Neuronal stem cell (in vitro differentiated cells): ENCODE results near the gene DNAH3.

Experiments used
- DNase-seq: peaks from one replicate; pipeline ENCODE4 v3.0.0-alpha.2; 2013; ENCODE audit warnings: low spot score
- H2AFZ ChIP-seq: one replicate; pipeline ENCODE4 v1.6.1; 2013; ENCODE audit warnings: mild to moderate bottlenecking, low read length, inconsistent platforms
- H2AK5ac ChIP-seq: 2 replicates; pipeline ENCODE4 v1.6.1; 2013; ENCODE audit warnings: low read depth, mild to moderate bottlenecking, inconsistent platforms, low read length, moderate library complexity, mixed read lengths
- H2BK120ac ChIP-seq: 2 replicates; pipeline ENCODE4 v1.6.1; 2013; ENCODE audit warnings: low read depth, mild to moderate bottlenecking, inconsistent platforms, low read length, moderate library complexity, mixed read lengths
- H2BK12ac ChIP-seq: one replicate; pipeline ENCODE4 v1.6.1; 2013; ENCODE audit warnings: low read length, inconsistent platforms
- H2BK15ac ChIP-seq: 2 replicates; pipeline ENCODE4 v1.6.1; 2013; ENCODE audit warnings: mild to moderate bottlenecking, low read length, inconsistent platforms, mixed read lengths
- H2BK5ac ChIP-seq: one replicate; pipeline ENCODE4 v1.6.1; 2013; ENCODE audit warnings: inconsistent platforms, mild to moderate bottlenecking, low read length, moderate library complexity
- H3K14ac ChIP-seq: one replicate; pipeline ENCODE4 v1.6.1; 2013; ENCODE audit warnings: low read length, inconsistent platforms
- H3K18ac ChIP-seq: 2 replicates; pipeline ENCODE4 v1.6.1; 2013; ENCODE audit warnings: low read length, inconsistent platforms
- H3K23ac ChIP-seq: 2 replicates; pipeline ENCODE4 v1.6.1; 2013; ENCODE audit warnings: low read depth, mild to moderate bottlenecking, mixed read lengths, low read length, inconsistent platforms; ENCODE audit not compliant: poor library complexity
- H3K27ac ChIP-seq: replicated peaks from 3 replicates; pipeline ENCODE4 v1.5.1; 2013; ENCODE audit warnings: low read length, inconsistent platforms
- H3K27me3 ChIP-seq, 3 experiments: 2 replicates each; pipeline ENCODE4 v1.6.1; 2013; ENCODE audit warnings: low read length in 3 of 3, mild to moderate bottlenecking in 2 of 3, inconsistent platforms in 1 of 3, low read depth in 1 of 3, mixed read lengths in 1 of 3, moderate library complexity in 1 of 3; ENCODE audit not compliant: control insufficient read depth in 3 of 3, insufficient read depth in 3 of 3
- H3K36me3 ChIP-seq, 2 donors: replicated peaks in 1 of 2; 2 replicates each; pipeline ENCODE4 v1.6.1; 2013; ENCODE audit warnings: low read length in 2 of 2; ENCODE audit not compliant: control insufficient read depth in 2 of 2, insufficient read depth in 2 of 2
- H3K4ac ChIP-seq: 2 replicates; pipeline ENCODE4 v1.6.1; 2013; ENCODE audit warnings: inconsistent platforms, mild to moderate bottlenecking, low read length, moderate library complexity
- H3K4me1 ChIP-seq, 2 donors: 1 replicate in 1 of 2; 2 replicates in 1 of 2; pipeline ENCODE4 v1.6.1; 2013; ENCODE audit warnings: low read length in 2 of 2, low read depth in 1 of 2; ENCODE audit not compliant: control insufficient read depth in 2 of 2, insufficient read depth in 1 of 2
- H3K4me2 ChIP-seq: one replicate; pipeline ENCODE4 v1.6.1; 2013; ENCODE audit warnings: mild to moderate bottlenecking, low read length, inconsistent platforms; ENCODE audit not compliant: insufficient read depth, poor library complexity, severe bottlenecking
- H3K4me3 ChIP-seq, 2 donors: 2 replicates each; pipeline ENCODE4 v1.5.1; 2013; ENCODE audit warnings: low read length in 2 of 2, mild to moderate bottlenecking in 2 of 2, inconsistent platforms in 1 of 2, moderate library complexity in 1 of 2
- H3K79me1 ChIP-seq: one replicate; pipeline ENCODE4 v1.6.1; 2013; ENCODE audit warnings: low read depth, mild to moderate bottlenecking, inconsistent platforms, low read length, moderate library complexity
- H3K9ac ChIP-seq: one replicate; pipeline ENCODE4 v1.6.1; 2013; ENCODE audit warnings: mild to moderate bottlenecking, low read depth, low read length, inconsistent platforms; ENCODE audit not compliant: poor library complexity
- H3K9me3 ChIP-seq, 2 donors: replicated peaks in 1 of 2; 2 replicates each; pipeline versions ENCODE3 to v1.6.1; 2013; ENCODE audit warnings: low read length in 2 of 2, mild to moderate bottlenecking in 2 of 2, inconsistent platforms in 1 of 2, low read depth in 1 of 2, mixed read lengths in 1 of 2, moderate library complexity in 1 of 2; ENCODE audit not compliant: control insufficient read depth in 2 of 2, insufficient read depth in 1 of 2
- H4K8ac ChIP-seq: one replicate; pipeline ENCODE4 v1.6.1; 2013; ENCODE audit warnings: low read depth, mild to moderate bottlenecking, inconsistent platforms, low read length, moderate library complexity
- H4K91ac ChIP-seq: one replicate; pipeline ENCODE4 v1.6.1; 2013; ENCODE audit warnings: low read length, low read depth, mild to moderate bottlenecking, inconsistent platforms; ENCODE audit not compliant: poor library complexity
- WGBS, 2 donors: extraction: QIAGEN DNeasy Blood & Tissue Kit; methylation state at CpG; one replicate each; pipeline ENCODE4 v1.1.7; 2013; ENCODE audit warnings: missing lambda C conversion rate in 2 of 2, mixed read lengths in 1 of 2; ENCODE audit not compliant: insufficient read length in 2 of 2, insufficient replicate concordance in 1 of 2; ENCODE audit errors: extremely low coverage in 2 of 2; 5-methylcytosine and 5-hydroxymethylcytosine counted together

The DNAH3 gene

GRCh38 chr16:20901436-20902112 lies 249.1 kb downstream of the DNAH3 start:
- H3K9me3 ChIP-seq = no peaks in the 10 kb centered on the region
- peaks cover 5 to 27% of the 10 kb centered on the region in 2 donors for H3K36me3 ChIP-seq
- H3K4me3 ChIP-seq = peak overlapping the region; percentile 73 to 86
- peak overlapping the region; percentile 38 for H3K23ac ChIP-seq
- H3K27ac ChIP-seq = peak overlapping the region; percentile 91
- H3K4me1 ChIP-seq = peaks cover 9 to 16% of the 10 kb centered on the region in 2 donors
- no peaks in the 10 kb centered on the region for H3K27me3 ChIP-seq
- peak overlapping the region; percentile 58 for H3K4me2 ChIP-seq
- no peak overlapping the region for H2BK12ac ChIP-seq
- H2BK5ac ChIP-seq = no peak overlapping the region
- H4K91ac ChIP-seq = no peak overlapping the region
- H2AFZ ChIP-seq = peak overlapping the region; percentile 90
- H3K79me1 ChIP-seq = peaks cover 5% of the 10 kb centered on the region
- H2BK120ac ChIP-seq = no peak overlapping the region
- H3K9ac ChIP-seq = peak overlapping the region; percentile 92
- H2AK5ac ChIP-seq = no peak overlapping the region
- no peak overlapping the region for H4K8ac ChIP-seq
- no peak overlapping the region for H3K18ac ChIP-seq
- no peak overlapping the region for H3K4ac ChIP-seq
- H2BK15ac ChIP-seq = no peak overlapping the region
- DNase-seq = peak; percentile 21
- no peak overlapping the region for H3K14ac ChIP-seq
- no CpG with 5 or more reads among the region's 27 CpGs for WGBS, 2 donors

- Histone ChIP-seq H3K9me3 (no peaks in the 10 kb centered on the region), H3K4me1 (peaks cover 9 to 16% of the 10 kb centered on the region in 2 donors), H2BK15ac (no peak overlapping the region), H2BK120ac (no peak overlapping the region), H3K36me3 (peaks cover 5 to 29% of the 10 kb centered on the region in 2 donors), H3K4ac (no peak overlapping the region), H3K18ac (peak overlapping the region; percentile 97), H2BK12ac (no peak overlapping the region), H3K4me2 (peak overlapping the region; percentile 58), H3K9ac (peak overlapping the region; percentile 92), H3K27me3 (no peaks in the 10 kb centered on the region), H3K27ac (peak overlapping the region; percentile 91), H4K8ac (no peak overlapping the region), H4K91ac (no peak overlapping the region), H2BK5ac (peak overlapping the region; percentile 72), H2AK5ac (peak overlapping the region; percentile 53), H3K4me3 (peak overlapping the region; percentile 73 to 86), H3K14ac (peak overlapping the region; percentile 40), H3K23ac (peak overlapping the region; percentile 96), H2AFZ (peak overlapping the region; percentile 90), H3K79me1 (peaks cover 5% of the 10 kb centered on the region)
- no peak for DNase-seq
- WGBS, 2 donors = no CpG with 5 or more reads among the region's 20 CpGs
Observed at GRCh38 chr16:20901068-20901435, 249.6 kb downstream of the DNAH3 start.

DNA sequence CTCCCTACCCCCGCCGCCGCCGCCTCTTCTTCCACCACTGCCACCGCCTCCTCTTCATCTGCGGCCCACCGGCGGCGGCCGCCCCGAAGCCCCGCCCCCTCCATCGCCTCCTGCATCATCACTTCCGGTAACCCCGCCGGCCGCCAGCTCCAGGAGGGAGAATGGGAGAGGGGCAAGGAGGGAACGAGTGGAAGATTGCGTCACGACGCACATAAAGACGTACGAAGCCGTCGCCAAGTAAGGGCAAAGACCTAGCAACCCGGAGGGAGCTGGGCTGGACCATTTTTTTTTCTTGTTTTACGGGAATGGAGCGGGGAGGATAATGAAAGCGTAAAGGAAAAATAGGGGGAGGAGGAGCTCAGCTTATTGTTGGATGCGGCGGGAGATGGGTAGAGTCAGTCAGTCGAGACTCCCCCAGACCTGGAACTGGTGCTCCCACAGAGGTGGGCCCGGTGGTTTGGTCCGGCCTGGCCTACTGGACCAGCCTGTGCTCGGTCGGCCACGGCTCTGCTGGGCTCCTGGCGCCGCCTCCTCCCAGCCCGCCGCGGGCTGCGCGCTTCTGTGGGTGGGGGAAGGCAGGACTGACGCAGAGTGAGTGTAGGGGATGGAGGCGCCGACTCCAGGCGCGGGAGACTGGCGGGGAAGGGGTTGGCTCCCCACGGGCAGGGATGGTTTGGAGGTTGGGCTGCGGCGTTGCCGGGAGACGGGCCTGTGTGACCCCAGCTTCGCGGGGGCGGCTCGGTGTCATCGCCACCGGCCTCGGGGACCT lies 250.2 kb downstream of the DNAH3 start, which contains the start of the genes DCUN1D3 and LYRM1:
Gene DCUN1D3, minus strand, starts transcription at position 60 of the 769 bp plus-strand sequence. CDS start 37,820 bp downstream, outside the sequence.
Gene LYRM1, plus strand, starts transcription at position 473 of the 769 bp plus-strand sequence. CDS start 14,785 bp downstream, outside the sequence.
- H2AK5ac ChIP-seq = peak within 1 kb of the TSS; percentile 53
- peak within 1 kb of the TSS; percentile 73 to 96 for H3K4me3 ChIP-seq
- peak within 1 kb of the TSS; percentile 90 for H2AFZ ChIP-seq
- H2BK5ac ChIP-seq = peak within 1 kb of the TSS; percentile 72
- H2BK12ac ChIP-seq = no peak within 1 kb of the TSS
- H3K4me1 ChIP-seq = peaks cover 7 to 16% of the 10 kb centered on the region in 2 donors
- H3K14ac ChIP-seq = peak within 1 kb of the TSS; percentile 40
- peak within 1 kb of the TSS; percentile 96 for H3K23ac ChIP-seq
- no peak within 1 kb of the TSS for H3K4ac ChIP-seq
- H3K27me3 ChIP-seq = no peaks in the 10 kb centered on the region
- H3K79me1 ChIP-seq = peaks cover 5% of the 10 kb centered on the region
- peak within 1 kb of the TSS; percentile 97 for H3K18ac ChIP-seq
- WGBS, 2 donors = no CpG with 5 or more reads among the region's 62 CpGs
- no peak within 1 kb of the TSS for H2BK120ac ChIP-seq
- H3K4me2 ChIP-seq = peak within 1 kb of the TSS; percentile 81
- H4K91ac ChIP-seq = no peak within 1 kb of the TSS
- peak; percentile 99 for DNase-seq
- peaks cover 5 to 35% of the 10 kb centered on the region in 2 donors for H3K36me3 ChIP-seq
- H2BK15ac ChIP-seq = no peak within 1 kb of the TSS
- H4K8ac ChIP-seq = no peak within 1 kb of the TSS
- H3K9me3 ChIP-seq = no peaks in the 10 kb centered on the region
- peak within 1 kb of the TSS; percentile 91 for H3K27ac ChIP-seq
- H3K9ac ChIP-seq = peak within 1 kb of the TSS; percentile 97
